Liver (tissue), 9 donors: ENCODE data around the gene CGNL1. TPM values are rescaled to one million over a fixed set of nuclear protein-coding genes. Genes with fewer than 3 reads are reported as not detected.

Experiments
- DNase-seq: peaks from one replicate; pipeline ENCODE4 v3.0.0-alpha.2; 2017; ENCODE audit warnings: low spot score
- H3K27ac ChIP-seq, 2 donors: one replicate each; pipeline ENCODE4 v1.7.0; 2013; ENCODE audit warnings: inconsistent platforms in 2 of 2, low read length in 2 of 2, control low read depth in 1 of 2, low read depth in 1 of 2, mild to moderate bottlenecking in 1 of 2
- H3K27me3 ChIP-seq, 4 donors: one replicate each; pipeline versions ENCODE4 v1.6.1 to v1.7.0; 2013; ENCODE audit warnings: low read length in 3 of 4, inconsistent platforms in 1 of 4, mild to moderate bottlenecking in 1 of 4, moderate library complexity in 1 of 4; ENCODE audit not compliant: control insufficient read depth in 4 of 4, insufficient read depth in 4 of 4
- H3K36me3 ChIP-seq, 4 donors: one replicate each; pipeline versions ENCODE4 v1.6.1 to v1.7.0; 2013; ENCODE audit warnings: low read length in 3 of 4, mild to moderate bottlenecking in 3 of 4, low read depth in 1 of 4, moderate library complexity in 1 of 4; ENCODE audit not compliant: control insufficient read depth in 4 of 4, insufficient read depth in 3 of 4
- H3K4me1 ChIP-seq, 4 donors: one replicate each; pipeline versions ENCODE4 v1.6.1 to v1.7.0; 2013; ENCODE audit warnings: low read length in 3 of 4, mild to moderate bottlenecking in 3 of 4, moderate library complexity in 1 of 4; ENCODE audit not compliant: control insufficient read depth in 4 of 4, insufficient read depth in 4 of 4
- H3K4me3 ChIP-seq, 3 donors: one replicate each; pipeline versions ENCODE4 v1.6.1 to v1.7.0; 2013; ENCODE audit warnings: low read length in 3 of 3, control low read depth in 1 of 3, low read depth in 1 of 3, mild to moderate bottlenecking in 1 of 3
- H3K9ac ChIP-seq, 2 donors: one replicate each; pipeline ENCODE4 v1.7.0; 2013; ENCODE audit warnings: low read length in 2 of 2, mild to moderate bottlenecking in 2 of 2, moderate library complexity in 2 of 2, control low read depth in 1 of 2, low read depth in 1 of 2
- H3K9me3 ChIP-seq, 4 donors: one replicate each; pipeline versions ENCODE4 v1.6.1 to v1.7.0; 2013; ENCODE audit warnings: low read length in 3 of 4; ENCODE audit not compliant: control insufficient read depth in 4 of 4
- CTCF ChIP-seq: fragments of 150-350 bp; IDR thresholded peaks from 2 replicates; pipeline ENCODE4 v1.5.1; 2017; ENCODE audit warnings: improper control_type of control experiment, low read depth, low read length; ENCODE audit not compliant: missing input control
- EGR1 ChIP-seq, 2 donors: IDR thresholded peaks; 2 replicates each; pipeline ENCODE4 v1.6.1; 2016 to 2018; ENCODE audit warnings: antibody characterized with exemption in 2 of 2, low read depth in 2 of 2
- FOXA1 ChIP-seq: IDR thresholded peaks from 2 replicates; pipeline ENCODE4 v1.6.1; 2016; ENCODE audit warnings: antibody characterized with exemption
- FOXA2 ChIP-seq: IDR thresholded peaks from 2 replicates; pipeline ENCODE4 v1.6.1; 2016; ENCODE audit warnings: antibody characterized with exemption
- GABPA ChIP-seq, 2 donors: IDR thresholded peaks in 1 of 2; conservative IDR thresholded peaks in 1 of 2; 2 replicates each; pipeline ENCODE4 v1.6.1; 2016; ENCODE audit warnings: antibody characterized with exemption in 2 of 2, mild to moderate bottlenecking in 1 of 2, moderate library complexity in 1 of 2
- HNF4A ChIP-seq, 2 donors: conservative IDR thresholded peaks; 2 replicates each; pipeline ENCODE4 v1.6.1; 2016; ENCODE audit warnings: antibody characterized with exemption in 2 of 2, mild to moderate bottlenecking in 2 of 2
- HNF4G ChIP-seq: IDR thresholded peaks from 2 replicates; pipeline ENCODE4 v1.6.1; 2016; ENCODE audit warnings: antibody characterized with exemption
- JUND ChIP-seq, 2 donors: IDR thresholded peaks; 2 replicates each; pipeline ENCODE4 v1.6.1; 2016; ENCODE audit warnings: antibody characterized with exemption in 2 of 2
- MAX ChIP-seq: IDR thresholded peaks from 2 replicates; pipeline ENCODE4 v1.6.1; 2016; ENCODE audit warnings: antibody characterized with exemption
- NR2F2 ChIP-seq: IDR thresholded peaks from 2 replicates; pipeline ENCODE4 v1.6.1; 2016; ENCODE audit warnings: antibody characterized with exemption
- RAD21 ChIP-seq, 2 donors: IDR thresholded peaks; 2 replicates each; pipeline ENCODE4 v1.6.1; 2016; ENCODE audit warnings: antibody characterized with exemption in 2 of 2, mild to moderate bottlenecking in 2 of 2
- REST ChIP-seq: IDR thresholded peaks from 2 replicates; pipeline ENCODE4 v1.6.1; 2016; ENCODE audit warnings: antibody characterized with exemption, mild to moderate bottlenecking
- RXRA ChIP-seq, 2 donors: IDR thresholded peaks; 2 replicates each; pipeline ENCODE4 v1.6.1; 2017 to 2018; ENCODE audit warnings: antibody characterized with exemption in 2 of 2, mild to moderate bottlenecking in 1 of 2
- SP1 ChIP-seq: IDR thresholded peaks from 2 replicates; pipeline ENCODE4 v1.6.1; 2018; ENCODE audit warnings: antibody characterized with exemption, mild to moderate bottlenecking
- TAF1 ChIP-seq: conservative IDR thresholded peaks from 2 replicates; pipeline ENCODE4 v1.6.1; 2016; ENCODE audit warnings: antibody characterized with exemption, mild to moderate bottlenecking
- YY1 ChIP-seq: IDR thresholded peaks from 2 replicates; pipeline ENCODE4 v1.6.1; 2016; ENCODE audit warnings: antibody characterized with exemption, mild to moderate bottlenecking
- WGBS: extraction: QIAGEN DNeasy Blood & Tissue Kit; methylation state at CpG from one replicate; pipeline ENCODE4 v1.1.7; 2013; 5-methylcytosine and 5-hydroxymethylcytosine counted together
- polyA plus RNA-seq, 2 donors: library from polyadenylated mRNA; stranded (reverse) in 1 of 2; unstranded in 1 of 2; fragments of 200-250 nt in 1 of 2; fragments of >200 nt in 1 of 2; fragmentation: Nextera tagmentation in 1 of 2; extraction: Ambion mirVana in 1 of 2; gene quantifications; one replicate each; pipeline versions ENCODE4 v1.2.1 to v1.2.3, GENCODE V29; 2013 to 2015
- total RNA-seq, 2 donors: library from RNA; depleted of rRNA; stranded (reverse); fragments of >200 nt; gene quantifications; one replicate each; pipeline ENCODE4 v1.2.3, GENCODE V29; 2014
- TF ChIP-seq, protein P1 (sequence below): IDR thresholded peaks from 2 replicates; pipeline ENCODE4 v1.6.1; 2016; ENCODE audit warnings: antibody characterized with exemption
- TF ChIP-seq, protein P2 (sequence below): IDR thresholded peaks from 2 replicates; pipeline ENCODE4 v1.6.1; 2016; ENCODE audit warnings: antibody characterized with exemption
- donor health status: healthy.
- donor health status: healthy.
- donor health status: healthy.
- donor health status: healthy.
- donor health status: healthy.

CGNL1 gene
- total and polyA plus RNA-seq, 4 donors: 12.0 to 31.9 (median 16.1) TPM

DNA sequence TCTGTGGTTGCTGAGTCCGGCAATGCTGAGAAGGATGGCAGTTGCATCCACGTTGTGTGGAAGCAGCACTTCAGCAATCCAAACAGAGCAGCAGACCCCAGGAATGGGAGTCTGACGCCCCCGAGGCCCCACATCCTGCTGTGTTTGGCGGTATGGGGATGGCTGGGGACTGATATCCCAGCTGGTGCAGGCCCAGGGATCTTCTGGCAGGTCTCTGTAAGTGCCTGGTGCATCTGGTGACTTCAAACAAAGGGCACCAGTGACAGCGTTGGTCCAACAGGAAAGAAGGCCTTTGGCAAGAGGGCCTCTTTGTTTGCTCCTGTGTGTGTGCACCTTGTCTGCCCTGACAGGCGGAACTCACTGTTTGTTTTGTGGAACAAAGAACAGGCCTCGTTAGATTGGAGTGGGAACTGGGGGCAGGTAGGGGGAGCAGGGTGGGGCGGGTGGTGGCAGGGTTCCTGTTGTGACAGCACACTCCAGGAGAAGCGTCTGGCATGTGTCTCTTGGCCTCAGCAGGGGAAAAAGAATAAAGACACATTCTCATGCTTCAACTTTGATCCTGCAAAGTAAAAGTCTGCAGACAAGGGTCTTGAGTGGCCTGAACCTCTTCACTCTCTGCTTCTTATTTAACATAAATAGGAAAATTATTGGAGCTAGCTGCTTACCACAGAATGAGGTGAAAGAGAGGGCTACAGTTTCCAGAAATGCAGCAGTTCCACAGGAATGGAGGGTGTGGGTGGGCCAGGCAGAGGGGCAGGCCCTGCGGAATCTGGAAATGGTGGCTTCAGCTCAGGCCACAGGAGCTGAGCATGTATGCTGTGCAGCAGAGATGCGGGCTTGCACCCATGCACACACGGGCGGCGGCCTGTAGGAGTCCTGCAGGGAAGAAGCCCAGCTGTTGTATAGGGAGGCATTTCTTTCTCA, 120.9 kb downstream of the CGNL1 start:
- WGBS: 62% methylated on average over 15 of the region's 15 CpGs

More for the DNA sequence above, 120.9 kb downstream of the CGNL1 start:
- Histone ChIP-seq H3K9ac (no peak overlapping the region), H3K9me3 (no peaks in the 10 kb centered on the region), H3K4me1 (peaks cover 3 to 21% (median 13%) of the 10 kb centered on the region in 4 donors), H3K4me3 (no peak overlapping the region), H3K27me3 (no peaks in the 10 kb centered on the region), H3K27ac (peak overlapping the region; percentile 9 to 25), H3K36me3 (peaks cover 0 to 6% (median 2%) of the 10 kb centered on the region in 4 donors)
- DNase-seq: peak; percentile 44
- TF ChIP-seq, protein P1, sequence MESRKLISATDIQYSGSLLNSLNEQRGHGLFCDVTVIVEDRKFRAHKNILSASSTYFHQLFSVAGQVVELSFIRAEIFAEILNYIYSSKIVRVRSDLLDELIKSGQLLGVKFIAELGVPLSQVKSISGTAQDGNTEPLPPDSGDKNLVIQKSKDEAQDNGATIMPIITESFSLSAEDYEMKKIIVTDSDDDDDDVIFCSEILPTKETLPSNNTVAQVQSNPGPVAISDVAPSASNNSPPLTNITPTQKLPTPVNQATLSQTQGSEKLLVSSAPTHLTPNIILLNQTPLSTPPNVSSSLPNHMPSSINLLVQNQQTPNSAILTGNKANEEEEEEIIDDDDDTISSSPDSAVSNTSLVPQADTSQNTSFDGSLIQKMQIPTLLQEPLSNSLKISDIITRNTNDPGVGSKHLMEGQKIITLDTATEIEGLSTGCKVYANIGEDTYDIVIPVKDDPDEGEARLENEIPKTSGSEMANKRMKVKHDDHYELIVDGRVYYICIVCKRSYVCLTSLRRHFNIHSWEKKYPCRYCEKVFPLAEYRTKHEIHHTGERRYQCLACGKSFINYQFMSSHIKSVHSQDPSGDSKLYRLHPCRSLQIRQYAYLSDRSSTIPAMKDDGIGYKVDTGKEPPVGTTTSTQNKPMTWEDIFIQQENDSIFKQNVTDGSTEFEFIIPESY: peak; percentile 56
- peak; percentile 40 to 48 for TF ChIP-seq RAD21 (IDR thresholded peaks at IDR 0.05)
- peak; percentile 82 for TF ChIP-seq MAX
- no peak for TF ChIP-seq NR2F2
- no peak for TF ChIP-seq TAF1
- no peak for TF ChIP-seq CTCF
- TF ChIP-seq YY1: peak; percentile 50
- no peak for TF ChIP-seq FOXA1
- TF ChIP-seq, protein P2, sequence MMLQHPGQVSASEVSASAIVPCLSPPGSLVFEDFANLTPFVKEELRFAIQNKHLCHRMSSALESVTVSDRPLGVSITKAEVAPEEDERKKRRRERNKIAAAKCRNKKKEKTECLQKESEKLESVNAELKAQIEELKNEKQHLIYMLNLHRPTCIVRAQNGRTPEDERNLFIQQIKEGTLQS: no peak
- peak in 1 of 2 donors; percentile 33 for TF ChIP-seq JUND (IDR thresholded peaks at IDR 0.05)
- peak in 1 of 2 donors; percentile 85 for TF ChIP-seq RXRA (IDR thresholded peaks at IDR 0.05)
- TF ChIP-seq EGR1 (IDR thresholded peaks at IDR 0.05; ENCODE audit: low read depth in 2 of 2): peak in 1 of 2 donors; percentile 47
- peak; percentile 29 for TF ChIP-seq HNF4G
- peak; percentile 52 for TF ChIP-seq SP1
- peak; percentile 56 for TF ChIP-seq FOXA2
- TF ChIP-seq GABPA (IDR thresholded peaks at IDR 0.05 in 1 of 2, conservative IDR thresholded peaks at IDR 0.05 in 1 of 2): peak in 1 of 2 donors; percentile 37
- peak; percentile 69 to 79 for TF ChIP-seq HNF4A (conservative IDR thresholded peaks at IDR 0.05)
- TF ChIP-seq REST: peak; percentile 56
